Hepatocyte (in vitro differentiated cells): ENCODE results near the gene UNC13D.

ENCODE experiments used
- EZH2 ChIP-seq: fragments of 200-600 bp; sonication (generic); IDR thresholded peaks from 2 replicates; pipeline ENCODE4 v1.6.1; 2016; ENCODE audit warnings: antibody characterized with exemption, mild to moderate bottlenecking, borderline replicate concordance
- EZH2phosphoT487 ChIP-seq: fragments of 200-600 bp; sonication (generic); IDR thresholded peaks from one replicate; pipeline ENCODE4 v1.6.1; 2018; ENCODE audit warnings: antibody characterized with exemption, mild to moderate bottlenecking, low read depth, moderate library complexity; ENCODE audit not compliant: unreplicated experiment, severe bottlenecking
- TF ChIP-seq, protein P1 (sequence below): fragments of 200-600 bp; sonication (generic); IDR thresholded peaks from 2 replicates; pipeline ENCODE4 v1.5.1; 2016; ENCODE audit warnings: antibody characterized with exemption, mild to moderate bottlenecking; ENCODE audit not compliant: poor library complexity

- TF ChIP-seq, protein P1, sequence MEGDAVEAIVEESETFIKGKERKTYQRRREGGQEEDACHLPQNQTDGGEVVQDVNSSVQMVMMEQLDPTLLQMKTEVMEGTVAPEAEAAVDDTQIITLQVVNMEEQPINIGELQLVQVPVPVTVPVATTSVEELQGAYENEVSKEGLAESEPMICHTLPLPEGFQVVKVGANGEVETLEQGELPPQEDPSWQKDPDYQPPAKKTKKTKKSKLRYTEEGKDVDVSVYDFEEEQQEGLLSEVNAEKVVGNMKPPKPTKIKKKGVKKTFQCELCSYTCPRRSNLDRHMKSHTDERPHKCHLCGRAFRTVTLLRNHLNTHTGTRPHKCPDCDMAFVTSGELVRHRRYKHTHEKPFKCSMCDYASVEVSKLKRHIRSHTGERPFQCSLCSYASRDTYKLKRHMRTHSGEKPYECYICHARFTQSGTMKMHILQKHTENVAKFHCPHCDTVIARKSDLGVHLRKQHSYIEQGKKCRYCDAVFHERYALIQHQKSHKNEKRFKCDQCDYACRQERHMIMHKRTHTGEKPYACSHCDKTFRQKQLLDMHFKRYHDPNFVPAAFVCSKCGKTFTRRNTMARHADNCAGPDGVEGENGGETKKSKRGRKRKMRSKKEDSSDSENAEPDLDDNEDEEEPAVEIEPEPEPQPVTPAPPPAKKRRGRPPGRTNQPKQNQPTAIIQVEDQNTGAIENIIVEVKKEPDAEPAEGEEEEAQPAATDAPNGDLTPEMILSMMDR = no peak
- TF ChIP-seq EZH2 (no peak), EZH2phosphoT487 (no peak)
These were observed 25.3 kb upstream of the UNC13D start for GRCh38 chr17:75869282-75870141.
